Ishikawa (cell line): ENCODE results near the gene DISP3.

Experiments used
- CEBPB ChIP-seq: IDR thresholded peaks from 2 replicates; pipeline ENCODE4 v1.6.1; 2012
- CREB1 ChIP-seq: IDR thresholded peaks from 2 replicates; pipeline ENCODE4 v1.6.1; 2012; ENCODE audit warnings: low read depth
- EGR1 ChIP-seq: IDR thresholded peaks from 2 replicates; pipeline ENCODE4 v1.6.1; 2012
- EP300 ChIP-seq: IDR thresholded peaks from 2 replicates; pipeline ENCODE4 v1.6.1; 2012; ENCODE audit warnings: borderline replicate concordance
- FOXM1 ChIP-seq: IDR thresholded peaks from 2 replicates; pipeline ENCODE4 v1.6.1; 2012; ENCODE audit warnings: low read depth, borderline replicate concordance
- NFIC ChIP-seq: IDR thresholded peaks from 2 replicates; pipeline ENCODE4 v1.6.1; 2012
- RAD21 ChIP-seq: IDR thresholded peaks from 2 replicates; pipeline ENCODE4 v1.6.1; 2012; ENCODE audit warnings: low read depth
- TAF1 ChIP-seq: IDR thresholded peaks from 2 replicates; pipeline ENCODE4 v1.6.1; 2012; ENCODE audit warnings: low read depth, mild to moderate bottlenecking
- TCF12 ChIP-seq: IDR thresholded peaks from 2 replicates; pipeline ENCODE4 v1.6.1; 2012; ENCODE audit warnings: low read depth
- TEAD4 ChIP-seq: IDR thresholded peaks from 2 replicates; pipeline ENCODE4 v1.6.1; 2012
- USF1 ChIP-seq: IDR thresholded peaks from 2 replicates; pipeline ENCODE4 v1.6.1; 2012
- TF ChIP-seq, protein P1 (sequence below): IDR thresholded peaks from 2 replicates; pipeline ENCODE4 v1.6.1; 2012; ENCODE audit warnings: low read depth, mild to moderate bottlenecking
- TF ChIP-seq, protein P2 (sequence below): IDR thresholded peaks from 2 replicates; pipeline ENCODE4 v1.6.1; 2012

- TF ChIP-seq, protein P1, sequence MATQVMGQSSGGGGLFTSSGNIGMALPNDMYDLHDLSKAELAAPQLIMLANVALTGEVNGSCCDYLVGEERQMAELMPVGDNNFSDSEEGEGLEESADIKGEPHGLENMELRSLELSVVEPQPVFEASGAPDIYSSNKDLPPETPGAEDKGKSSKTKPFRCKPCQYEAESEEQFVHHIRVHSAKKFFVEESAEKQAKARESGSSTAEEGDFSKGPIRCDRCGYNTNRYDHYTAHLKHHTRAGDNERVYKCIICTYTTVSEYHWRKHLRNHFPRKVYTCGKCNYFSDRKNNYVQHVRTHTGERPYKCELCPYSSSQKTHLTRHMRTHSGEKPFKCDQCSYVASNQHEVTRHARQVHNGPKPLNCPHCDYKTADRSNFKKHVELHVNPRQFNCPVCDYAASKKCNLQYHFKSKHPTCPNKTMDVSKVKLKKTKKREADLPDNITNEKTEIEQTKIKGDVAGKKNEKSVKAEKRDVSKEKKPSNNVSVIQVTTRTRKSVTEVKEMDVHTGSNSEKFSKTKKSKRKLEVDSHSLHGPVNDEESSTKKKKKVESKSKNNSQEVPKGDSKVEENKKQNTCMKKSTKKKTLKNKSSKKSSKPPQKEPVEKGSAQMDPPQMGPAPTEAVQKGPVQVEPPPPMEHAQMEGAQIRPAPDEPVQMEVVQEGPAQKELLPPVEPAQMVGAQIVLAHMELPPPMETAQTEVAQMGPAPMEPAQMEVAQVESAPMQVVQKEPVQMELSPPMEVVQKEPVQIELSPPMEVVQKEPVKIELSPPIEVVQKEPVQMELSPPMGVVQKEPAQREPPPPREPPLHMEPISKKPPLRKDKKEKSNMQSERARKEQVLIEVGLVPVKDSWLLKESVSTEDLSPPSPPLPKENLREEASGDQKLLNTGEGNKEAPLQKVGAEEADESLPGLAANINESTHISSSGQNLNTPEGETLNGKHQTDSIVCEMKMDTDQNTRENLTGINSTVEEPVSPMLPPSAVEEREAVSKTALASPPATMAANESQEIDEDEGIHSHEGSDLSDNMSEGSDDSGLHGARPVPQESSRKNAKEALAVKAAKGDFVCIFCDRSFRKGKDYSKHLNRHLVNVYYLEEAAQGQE: no peak
- TF ChIP-seq RAD21 (no peak), EP300 (no peak), TEAD4 (no peak), CEBPB (no peak), FOXM1 (no peak), TAF1 (no peak), TCF12 (no peak), EGR1 (no peak), CREB1 (no peak), NFIC (no peak), USF1 (no peak)
- TF ChIP-seq, protein P2, sequence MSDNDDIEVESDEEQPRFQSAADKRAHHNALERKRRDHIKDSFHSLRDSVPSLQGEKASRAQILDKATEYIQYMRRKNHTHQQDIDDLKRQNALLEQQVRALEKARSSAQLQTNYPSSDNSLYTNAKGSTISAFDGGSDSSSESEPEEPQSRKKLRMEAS: no peak
Measured at GRCh38 chr1:11483581-11484320, 4.8 kb downstream of the DISP3 start.
